MCF 10A (cell line): ENCODE data around the gene NCKAP1. TPM values are rescaled to one million over a fixed set of nuclear protein-coding genes. Genes with fewer than 3 reads are reported as not detected.

Experiments used
- BruUV-seq: library from RNA; stranded (reverse); fragments of 400-500 nt; replicated peaks from 2 replicates; lab custom pipeline; 2021; lab: Mats Ljungman, UMichigan
- CTCF ChIA-PET: fragments of 300-600 bp; sonication (Branson Sonifier 250); formaldehyde crosslinking; extraction: SDS; loops from one replicate; lab custom pipeline; 2021; ENCODE audit warnings: antibody characterized with exemption, inconsistent platforms; lab: Yijun Ruan, JAX
- POLR2A ChIA-PET: fragments of 300-600, 350-650 bp; sonication (Branson Sonifier 250); formaldehyde crosslinking; extraction: SDS; loops from one replicate; lab custom pipeline; 2020; ENCODE audit warnings: antibody characterized with exemption, inconsistent platforms; lab: Yijun Ruan, JAX
- DNase-seq: peaks from one replicate; pipeline ENCODE4 v3.0.0-alpha.2; 2018; ENCODE audit not compliant: unreplicated experiment
- H3K27ac Mint-ChIP-seq: one replicate; pipeline ENCODE4 v1.8.0; 2022; ENCODE audit warnings: mild to moderate bottlenecking, low read depth, mixed read lengths; ENCODE audit not compliant: unreplicated experiment
- H3K27me3 Mint-ChIP-seq: one replicate; pipeline ENCODE4 v1.8.0; 2022; ENCODE audit warnings: mixed read lengths; ENCODE audit not compliant: insufficient read depth, unreplicated experiment
- H3K36me3 Mint-ChIP-seq: one replicate; pipeline ENCODE4 v1.8.0; 2022; ENCODE audit warnings: mild to moderate bottlenecking, moderate library complexity, mixed read lengths; ENCODE audit not compliant: insufficient read depth, unreplicated experiment
- H3K4me1 Mint-ChIP-seq: one replicate; pipeline ENCODE4 v1.8.0; 2022; ENCODE audit warnings: mixed read lengths; ENCODE audit not compliant: insufficient read depth, unreplicated experiment
- H3K4me3 Mint-ChIP-seq: one replicate; pipeline ENCODE4 v1.8.0; 2022; ENCODE audit warnings: mild to moderate bottlenecking, moderate library complexity, mixed read lengths; ENCODE audit not compliant: unreplicated experiment
- H3K9me3 Mint-ChIP-seq: one replicate; pipeline ENCODE4 v1.8.0; 2022; ENCODE audit warnings: mixed read lengths; ENCODE audit not compliant: unreplicated experiment
- intact Hi-C: fragments of 100-400 bp; cut with micrococcal nuclease; formaldehyde crosslinking; loops from 2 replicates; pipeline ENCODE4 v1.14.1; 2022
- total RNA-seq: library from RNA; stranded (reverse); gene quantifications from 2 replicates; pipeline ENCODE4 v1.2.3, GENCODE V29; 2022
- TF ChIP-seq, protein P1 (sequence below): fragments of 200-600 bp; IDR thresholded peaks from one replicate; pipeline ENCODE4 v1.8.0; 2022; ENCODE audit warnings: antibody characterized with exemption, mild to moderate bottlenecking; ENCODE audit not compliant: unreplicated experiment

NCKAP1 gene
- total RNA-seq, 1 experiment from 2014 or later: 160 TPM

DNA sequence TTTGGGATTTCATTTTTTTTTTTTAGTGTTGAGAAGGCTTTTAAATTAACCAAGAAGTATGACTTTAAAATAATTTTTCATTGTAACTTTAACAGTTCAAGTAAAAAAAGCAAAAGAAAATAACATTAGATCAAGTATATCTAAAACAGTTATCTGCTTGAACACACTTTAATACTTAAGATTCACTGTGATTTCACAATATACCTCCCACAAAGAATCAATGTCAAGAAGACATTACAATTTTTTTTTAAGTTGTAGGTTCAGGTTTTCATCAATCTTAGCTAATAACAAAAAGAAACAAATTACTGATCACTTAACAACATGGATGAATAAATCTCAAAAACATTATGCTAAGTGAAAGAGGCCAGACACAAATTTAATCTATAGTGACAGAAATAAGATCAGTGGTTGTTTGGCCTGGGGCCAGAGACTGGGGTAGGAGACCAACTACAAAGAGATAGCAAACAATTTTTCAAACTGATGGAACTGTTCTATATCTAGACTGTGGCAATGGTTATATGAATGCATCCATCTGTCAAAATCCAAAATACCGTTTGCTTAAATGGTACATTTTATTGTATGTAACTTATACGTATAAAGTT is 97.0 kb downstream of the NCKAP1 start:
- TF ChIP-seq, protein P1, sequence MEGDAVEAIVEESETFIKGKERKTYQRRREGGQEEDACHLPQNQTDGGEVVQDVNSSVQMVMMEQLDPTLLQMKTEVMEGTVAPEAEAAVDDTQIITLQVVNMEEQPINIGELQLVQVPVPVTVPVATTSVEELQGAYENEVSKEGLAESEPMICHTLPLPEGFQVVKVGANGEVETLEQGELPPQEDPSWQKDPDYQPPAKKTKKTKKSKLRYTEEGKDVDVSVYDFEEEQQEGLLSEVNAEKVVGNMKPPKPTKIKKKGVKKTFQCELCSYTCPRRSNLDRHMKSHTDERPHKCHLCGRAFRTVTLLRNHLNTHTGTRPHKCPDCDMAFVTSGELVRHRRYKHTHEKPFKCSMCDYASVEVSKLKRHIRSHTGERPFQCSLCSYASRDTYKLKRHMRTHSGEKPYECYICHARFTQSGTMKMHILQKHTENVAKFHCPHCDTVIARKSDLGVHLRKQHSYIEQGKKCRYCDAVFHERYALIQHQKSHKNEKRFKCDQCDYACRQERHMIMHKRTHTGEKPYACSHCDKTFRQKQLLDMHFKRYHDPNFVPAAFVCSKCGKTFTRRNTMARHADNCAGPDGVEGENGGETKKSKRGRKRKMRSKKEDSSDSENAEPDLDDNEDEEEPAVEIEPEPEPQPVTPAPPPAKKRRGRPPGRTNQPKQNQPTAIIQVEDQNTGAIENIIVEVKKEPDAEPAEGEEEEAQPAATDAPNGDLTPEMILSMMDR: no peak
- no peak for DNase-seq
- BruUV-seq: no TSS peak
- intact Hi-C loops: no loop called here
- Mint-ChIP-seq H3K4me3 (no peak overlapping the region), H3K9me3 (no peaks in the 10 kb centered on the region), H3K27me3 (no peaks in the 10 kb centered on the region), H3K4me1 (peaks cover 18% of the 10 kb centered on the region), H3K27ac (no peak overlapping the region), H3K36me3 (peaks cover 62% of the 10 kb centered on the region)
- ChIA-PET POLR2A (interaction anchor here (1.0 to 1.3 kb wide), 3 partner anchors 9 to 25 kb away, joined by 3 to 4 read pairs (median 3); no protein-coding TSS in a partner anchor), CTCF (interaction anchor here (0.8 to 1.4 kb wide), 2 partner anchors 23 to 173 kb away, joined by 3 to 4 read pairs; no protein-coding TSS in a partner anchor)

DNA sequence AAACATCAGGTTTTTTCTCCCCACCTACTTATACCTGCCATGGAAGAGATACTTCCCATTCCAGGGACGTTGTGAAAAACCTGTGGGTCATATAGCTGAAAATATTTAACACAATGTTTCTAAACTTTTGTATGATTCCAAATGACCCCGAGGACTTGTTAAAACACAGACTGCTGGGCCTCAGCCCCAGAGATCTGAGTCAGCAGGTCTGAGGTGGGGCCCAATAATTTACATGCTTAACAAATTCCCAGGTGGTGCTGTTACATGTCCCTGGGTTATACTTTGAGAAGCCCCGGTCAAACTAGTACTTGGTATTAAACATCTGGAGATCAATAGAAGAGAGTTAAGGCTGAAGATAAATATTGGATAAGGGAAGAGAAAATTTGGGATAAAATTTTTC is 100.4 kb downstream of the NCKAP1 start:
- intact Hi-C loops: no loop called here
- TF ChIP-seq, protein P1: no peak
- no peak overlapping the region for H3K27ac Mint-ChIP-seq
- H3K4me3 Mint-ChIP-seq: no peak overlapping the region
- H3K27me3 Mint-ChIP-seq: no peaks in the 10 kb centered on the region
- POLR2A ChIA-PET: interaction anchor here (1.1 to 2.0 kb wide), 2 partner anchors 13 to 21 kb away, joined by 3 to 14 read pairs; no protein-coding TSS in a partner anchor
- peaks cover 22% of the 10 kb centered on the region for H3K4me1 Mint-ChIP-seq
- CTCF ChIA-PET: interaction anchor here (0.5 to 1.1 kb wide), 3 partner anchors 13 to 1164 kb away, joined by 3 to 4 read pairs (median 3); no protein-coding TSS in a partner anchor
- DNase-seq: no peak
- no peaks in the 10 kb centered on the region for H3K9me3 Mint-ChIP-seq
- no TSS peak for BruUV-seq
- peaks cover 74% of the 10 kb centered on the region for H3K36me3 Mint-ChIP-seq

DNA sequence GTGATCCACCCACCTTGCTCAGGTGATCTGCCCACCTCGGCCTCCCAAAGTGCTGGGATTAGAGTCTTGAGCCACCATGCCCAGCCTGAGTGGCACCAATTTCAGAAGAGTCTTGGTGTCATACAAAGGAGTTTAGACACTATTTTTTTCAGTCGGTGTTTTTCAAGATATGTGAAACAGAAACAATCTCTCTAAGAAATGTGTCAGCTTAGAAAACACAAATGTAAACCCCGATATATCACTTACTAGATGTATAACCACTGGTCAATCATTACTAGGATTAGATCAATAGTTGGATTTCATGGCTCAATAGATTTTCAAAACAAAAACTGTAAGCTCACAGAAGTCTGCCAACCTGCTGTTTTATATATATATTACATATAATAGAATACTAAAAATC is 104.6 kb downstream of the NCKAP1 start:
- CTCF ChIA-PET: interaction anchor here (0.7 to 2.3 kb wide), 2 partner anchors 47 to 55 kb away, joined by 3 to 5 read pairs; no protein-coding TSS in a partner anchor
- no peak for DNase-seq
- Mint-ChIP-seq H3K27ac (no peak overlapping the region), H3K36me3 (peaks cover 71% of the 10 kb centered on the region), H3K4me1 (peaks cover 34% of the 10 kb centered on the region), H3K27me3 (no peaks in the 10 kb centered on the region), H3K4me3 (no peak overlapping the region), H3K9me3 (no peaks in the 10 kb centered on the region)
- intact Hi-C loops: no loop called here
- TF ChIP-seq, protein P1: no peak
- POLR2A ChIA-PET: interaction anchor here (1.1 kb wide), 1 partner anchor 8 kb away, joined by 3 read pairs; no protein-coding TSS in a partner anchor
- BruUV-seq: no TSS peak

DNA sequence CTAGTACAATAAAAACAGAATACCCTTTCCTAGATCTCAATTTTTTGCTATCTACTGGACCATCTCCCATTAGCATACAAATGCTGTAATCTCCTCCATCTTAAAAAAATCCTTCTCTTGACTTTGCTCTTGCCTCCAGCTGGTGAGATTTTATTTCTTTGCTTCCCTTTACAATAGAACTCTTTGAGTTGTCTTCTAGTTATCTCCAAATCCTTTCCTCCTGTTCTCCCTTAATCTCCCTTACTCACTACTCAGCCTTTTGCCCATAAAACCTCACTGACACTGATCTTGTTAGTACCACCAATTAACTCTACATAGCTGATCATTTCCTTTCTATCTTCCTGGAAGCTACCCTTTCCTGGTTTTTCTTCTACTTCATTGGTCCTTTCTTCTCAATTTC is 108.3 kb downstream of the NCKAP1 start:
- peaks cover 24% of the 10 kb centered on the region for H3K4me1 Mint-ChIP-seq
- peak overlapping the region; percentile 27 for H3K27ac Mint-ChIP-seq
- TF ChIP-seq, protein P1: no peak
- no peak overlapping the region for H3K4me3 Mint-ChIP-seq
- no peaks in the 10 kb centered on the region for H3K9me3 Mint-ChIP-seq
- intact Hi-C loops: no loop called here
- no peak for DNase-seq
- BruUV-seq: no TSS peak
- peaks cover 74% of the 10 kb centered on the region for H3K36me3 Mint-ChIP-seq
- POLR2A ChIA-PET: interaction anchor here (0.6 to 1.1 kb wide), 4 partner anchors 12 to 200 kb away, joined by 3 to 4 read pairs (median 3); no protein-coding TSS in a partner anchor
- H3K27me3 Mint-ChIP-seq: no peaks in the 10 kb centered on the region
- CTCF ChIA-PET: no interaction called here
